HepG2 (cell line): ENCODE measurements around the gene FAF1. TPM values are rescaled to one million over a fixed set of nuclear protein-coding genes. Genes with fewer than 3 reads are reported as not detected.

Experiments used
- ARID3A ChIP-seq: IDR thresholded peaks from 2 replicates; pipeline ENCODE4 v1.6.1; 2012; ENCODE audit warnings: low read depth, low read length, improper control_type of control experiment
- FOXJ3 ChIP-seq: sonication (generic); formaldehyde crosslinking; IDR thresholded peaks from 2 replicates; pipeline ENCODE4 v1.4.0; 2020; ENCODE audit warnings: missing genetic modification reagents, mild to moderate bottlenecking, borderline replicate concordance
- GLI4 ChIP-seq: sonication (generic); formaldehyde crosslinking; IDR thresholded peaks from 2 replicates; pipeline ENCODE4 v1.5.1; 2020; ENCODE audit warnings: missing genetic modification reagents, mild to moderate bottlenecking, moderate library complexity, borderline replicate concordance
- GMEB2 ChIP-seq: IDR thresholded peaks from 2 replicates; pipeline ENCODE4 v1.6.1; 2016; ENCODE audit warnings: missing biosample characterization, missing genetic modification reagents, low read depth
- HNF1A ChIP-seq, 2 experiments: sonication (generic) in 1 of 2; formaldehyde crosslinking in 1 of 2; IDR thresholded peaks; 2 replicates each; pipeline versions ENCODE4 v1.4.0 to v1.6.1; 2016 to 2020; ENCODE audit warnings: borderline replicate concordance in 1 of 2, low read depth in 1 of 2, mild to moderate bottlenecking in 1 of 2, missing genetic modification reagents in 1 of 2
- HNF4A ChIP-seq: sonication (generic); formaldehyde crosslinking; IDR thresholded peaks from 2 replicates; pipeline ENCODE4 v1.4.0; 2020; ENCODE audit warnings: missing genetic modification reagents
- IRF2 ChIP-seq: IDR thresholded peaks from 2 replicates; pipeline ENCODE4 v1.6.1; 2018; ENCODE audit warnings: missing genetic modification reagents, missing compliant biosample characterization
- KLF13 ChIP-seq: sonication (generic); formaldehyde crosslinking; IDR thresholded peaks from 2 replicates; pipeline ENCODE4 v1.4.0; 2020; ENCODE audit warnings: mild to moderate bottlenecking, missing genetic modification reagents
- KMT2A ChIP-seq: sonication (generic); formaldehyde crosslinking; IDR thresholded peaks from 2 replicates; pipeline ENCODE4 v1.4.0; 2020; ENCODE audit warnings: missing genetic modification reagents
- PHF21A ChIP-seq: sonication (generic); formaldehyde crosslinking; IDR thresholded peaks from 2 replicates; pipeline ENCODE4 v1.5.0; 2020; ENCODE audit warnings: mild to moderate bottlenecking, missing genetic modification reagents
- POGZ ChIP-seq: sonication (generic); formaldehyde crosslinking; IDR thresholded peaks from 2 replicates; pipeline ENCODE4 v1.4.0; 2020; ENCODE audit warnings: mild to moderate bottlenecking, missing genetic modification reagents
- RXRA ChIP-seq: sonication (generic); formaldehyde crosslinking; IDR thresholded peaks from 2 replicates; pipeline ENCODE4 v1.5.1; 2020; ENCODE audit warnings: missing genetic modification reagents
- RXRB ChIP-seq: IDR thresholded peaks from 2 replicates; pipeline ENCODE4 v1.6.1; 2016; ENCODE audit warnings: borderline replicate concordance, missing genetic modification reagents, missing compliant biosample characterization
- TCF7L2 ChIP-seq: IDR thresholded peaks from 2 replicates; pipeline ENCODE4 v1.6.1; 2011; ENCODE audit warnings: mild to moderate bottlenecking, low read depth, low read length, moderate library complexity
- THAP11 ChIP-seq: IDR thresholded peaks from 2 replicates; pipeline ENCODE4 v1.6.1; 2016; ENCODE audit warnings: missing biosample characterization, missing genetic modification reagents
- ZNF121 ChIP-seq: sonication (generic); formaldehyde crosslinking; IDR thresholded peaks from 2 replicates; pipeline ENCODE4 v1.5.0; 2020; ENCODE audit warnings: mild to moderate bottlenecking, missing genetic modification reagents
- ZNF292 ChIP-seq: sonication (generic); formaldehyde crosslinking; IDR thresholded peaks from 2 replicates; pipeline ENCODE4 v1.8.1; 2022; ENCODE audit warnings: mild to moderate bottlenecking, low read depth, missing genetic modification reagents, borderline replicate concordance
- ZNF343 ChIP-seq: sonication (generic); formaldehyde crosslinking; IDR thresholded peaks from 2 replicates; pipeline ENCODE4 v1.4.0; 2020; ENCODE audit warnings: mild to moderate bottlenecking, missing genetic modification reagents
- ZNF367 ChIP-seq: sonication (generic); formaldehyde crosslinking; IDR thresholded peaks from 2 replicates; pipeline ENCODE4 v1.4.0; 2020; ENCODE audit warnings: missing genetic modification reagents, borderline replicate concordance
- ZNF556 ChIP-seq: sonication (generic); formaldehyde crosslinking; IDR thresholded peaks from 2 replicates; pipeline ENCODE4 v1.4.0; 2020; ENCODE audit warnings: mild to moderate bottlenecking, missing genetic modification reagents, borderline replicate concordance
- ZNF644 ChIP-seq: IDR thresholded peaks from 2 replicates; pipeline ENCODE4 v1.6.1; 2016; ENCODE audit warnings: low read depth
- ZNF879 ChIP-seq: sonication (generic); formaldehyde crosslinking; IDR thresholded peaks from 2 replicates; pipeline ENCODE4 v1.8.1; 2023; ENCODE audit warnings: missing genetic modification reagents
- polyA plus RNA-seq, 8 experiments: library from polyadenylated mRNA; depleted of rRNA in 3 of 8; stranded (reverse) in 7 of 8; unstranded in 1 of 8; fragments of >200 nt; fragmentation: Illumina TruSeq in 4 of 8; extraction: Trizol in 4 of 8; gene quantifications; 2 replicates each; pipeline versions ENCODE4 v1.2.1 to v1.2.3, GENCODE V29; 2011 to 2016; ENCODE audit warnings: low read depth in 4 of 8, missing spikeins in 1 of 8, mixed read lengths in 1 of 8; ENCODE audit not compliant: insufficient read depth in 1 of 8
- total RNA-seq, 5 experiments: library from RNA; depleted of rRNA; stranded (reverse); fragments of >200 nt; fragmentation: Illumina TruSeq; extraction: Trizol; gene quantifications; 2 replicates each; pipeline ENCODE4 v1.2.3, GENCODE V29; 2016; ENCODE audit warnings: low read depth in 1 of 5

The FAF1 gene
- total and polyA plus RNA-seq, 2 of the 13 experiments (the other 11 are each of a cell fraction or from before 2014, with no cell fraction given): 19.4 to 63.3 TPM

- TF ChIP-seq KMT2A (CRISPR knock-in tag): no peak
- TF ChIP-seq ZNF367: no peak
- 0 out of 2 replicates have a peak, but pooled peaks have one; percentile 37 for TF ChIP-seq FOXJ3 (CRISPR knock-in tag)
- 0 out of 2 replicates have a peak, but pooled peaks have one; percentile 23 for TF ChIP-seq ZNF121 (CRISPR knock-in tag)
- TF ChIP-seq HNF1A (IDR thresholded peaks at IDR 0.05; ENCODE audit: low read depth): peak; percentile 87
- peak; percentile 87 for TF ChIP-seq HNF1A (CRISPR knock-in tag; IDR thresholded peaks at IDR 0.05; ENCODE audit: borderline replicate concordance)
- TF ChIP-seq THAP11 (CRISPR knock-in tag): peak; percentile 30; the same call in 1 of the 2 replicates
- TF ChIP-seq ARID3A: peak; percentile 58; the same call in 1 of the 2 replicates
- TF ChIP-seq PHF21A: peak; percentile 75
- no peak for TF ChIP-seq KLF13 (CRISPR knock-in tag)
- TF ChIP-seq TCF7L2: peak; percentile 80; the same call in 1 of the 2 replicates
- TF ChIP-seq ZNF879: no peak
- 0 out of 2 replicates have a peak, but pooled peaks have one; percentile 40 for TF ChIP-seq ZNF343
- peak; percentile 97 for TF ChIP-seq ZNF644
- peak; percentile 44; the same call in 1 of the 2 replicates for TF ChIP-seq ZNF556 (CRISPR knock-in tag)
- TF ChIP-seq ZNF292 (CRISPR knock-in tag): 0 out of 2 replicates have a peak, but pooled peaks have one; percentile 62
- peak; percentile 66; the same call in 1 of the 2 replicates for TF ChIP-seq RXRB (CRISPR knock-in tag)
- peak; percentile 94 for TF ChIP-seq POGZ (CRISPR knock-in tag)
- peak; percentile 56; the same call in 1 of the 2 replicates for TF ChIP-seq RXRA
- no peak for TF ChIP-seq GMEB2 (CRISPR knock-in tag)
- TF ChIP-seq HNF4A (CRISPR knock-in tag): peak; percentile 87
- no peak for TF ChIP-seq GLI4 (CRISPR knock-in tag)
- TF ChIP-seq IRF2 (CRISPR knock-in tag): peak; percentile 49; the same call in 1 of the 2 replicates
Observed at GRCh38 chr1:50527249-50527986, 432.6 kb downstream of the FAF1 start (continued).
